HepG2 (cell line): ENCODE data around the gene CATSPERD. TPM values are rescaled to one million over a fixed set of nuclear protein-coding genes. Genes with fewer than 3 reads are reported as not detected.

ENCODE experiments used
- ADNP ChIP-seq: sonication (generic); formaldehyde crosslinking; IDR thresholded peaks from 2 replicates; pipeline ENCODE4 v1.4.0; 2020; ENCODE audit warnings: missing genetic modification reagents
- ARHGAP35 ChIP-seq: sonication (generic); formaldehyde crosslinking; IDR thresholded peaks from 2 replicates; pipeline ENCODE4 v1.9.0; 2022; ENCODE audit warnings: mild to moderate bottlenecking, inconsistent platforms, moderate library complexity, missing genetic modification reagents, borderline replicate concordance
- CENPX ChIP-seq: sonication (generic); formaldehyde crosslinking; IDR thresholded peaks from 2 replicates; pipeline ENCODE4 v1.9.0; 2021; ENCODE audit warnings: mild to moderate bottlenecking, missing genetic modification reagents, moderate library complexity
- ESRRA ChIP-seq: sonication (generic); formaldehyde crosslinking; IDR thresholded peaks from 2 replicates; pipeline ENCODE4 v1.5.1; 2020; ENCODE audit warnings: mild to moderate bottlenecking, low read depth, missing genetic modification reagents
- GLI4 ChIP-seq: sonication (generic); formaldehyde crosslinking; IDR thresholded peaks from 2 replicates; pipeline ENCODE4 v1.5.1; 2020; ENCODE audit warnings: missing genetic modification reagents, mild to moderate bottlenecking, moderate library complexity, borderline replicate concordance
- HNF1B ChIP-seq: sonication (generic); formaldehyde crosslinking; IDR thresholded peaks from 2 replicates; pipeline ENCODE4 v1.5.1; 2020; ENCODE audit warnings: mild to moderate bottlenecking, moderate library complexity, missing genetic modification reagents
- ISX ChIP-seq: sonication (generic); formaldehyde crosslinking; conservative IDR thresholded peaks from 2 replicates; pipeline ENCODE4 v1.5.0; 2020; ENCODE audit warnings: missing genetic modification reagents
- MAFF ChIP-seq: IDR thresholded peaks from 2 replicates; pipeline ENCODE4 v1.6.1; 2011; ENCODE audit warnings: low read depth, low read length, improper control_type of control experiment
- MIER2 ChIP-seq: IDR thresholded peaks from 2 replicates; pipeline ENCODE4 v1.6.1; 2016; ENCODE audit warnings: missing biosample characterization, missing genetic modification reagents
- MYC ChIP-seq: sonication (generic); formaldehyde crosslinking; IDR thresholded peaks from 2 replicates; pipeline ENCODE4 v1.9.0; 2021; ENCODE audit warnings: missing genetic modification reagents, borderline replicate concordance
- RBFOX2 ChIP-seq: fragments of 200-400 bp; formaldehyde crosslinking; IDR thresholded peaks from 2 replicates; pipeline ENCODE4 v1.6.1; 2017; ENCODE audit warnings: low read depth, mild to moderate bottlenecking, low read length
- RBM39 ChIP-seq: fragments of 200-400 bp; formaldehyde crosslinking; IDR thresholded peaks from one replicate; pipeline ENCODE4 v1.6.1; 2018; ENCODE audit warnings: antibody characterized with exemption, mild to moderate bottlenecking, low read depth, low read length; ENCODE audit not compliant: poor library complexity, severe bottlenecking
- RFXAP ChIP-seq: sonication (generic); formaldehyde crosslinking; IDR thresholded peaks from 2 replicates; pipeline ENCODE4 v1.4.0; 2020; ENCODE audit warnings: missing genetic modification reagents, borderline replicate concordance
- SATB2 ChIP-seq: sonication (generic); formaldehyde crosslinking; IDR thresholded peaks from 2 replicates; pipeline ENCODE4 v1.5.0; 2020; ENCODE audit warnings: missing genetic modification reagents
- SMAD9 ChIP-seq: sonication (generic); formaldehyde crosslinking; IDR thresholded peaks from 2 replicates; pipeline ENCODE4 v1.5.1; 2020; ENCODE audit warnings: mild to moderate bottlenecking, missing genetic modification reagents
- SP1 ChIP-seq, 2 experiments: fragments of 450-650 bp in 1 of 2; sonication (generic) in 1 of 2; formaldehyde crosslinking in 1 of 2; IDR thresholded peaks; 2 replicates each; pipeline versions ENCODE4 v1.4.0 to v1.6.1; 2016 to 2020; ENCODE audit warnings: missing genetic modification reagents in 1 of 2
- XRCC5 ChIP-seq: fragments of 200-400 bp; formaldehyde crosslinking; optimal IDR thresholded peaks from 2 replicates; pipeline ENCODE3; 2017; ENCODE audit warnings: mild to moderate bottlenecking, low read length
- ZBTB10 ChIP-seq: sonication (generic); formaldehyde crosslinking; IDR thresholded peaks from 2 replicates; pipeline ENCODE4 v1.4.0; 2020; ENCODE audit warnings: missing genetic modification reagents, borderline replicate concordance
- ZNF354B ChIP-seq: sonication (generic); formaldehyde crosslinking; IDR thresholded peaks from 2 replicates; pipeline ENCODE4 v1.8.0; 2022; ENCODE audit warnings: mild to moderate bottlenecking, missing genetic modification reagents
- ZNF484 ChIP-seq: sonication (generic); formaldehyde crosslinking; IDR thresholded peaks from 2 replicates; pipeline ENCODE4 v1.5.1; 2020; ENCODE audit warnings: mild to moderate bottlenecking, low read depth, missing genetic modification reagents, borderline replicate concordance
- ZNF530 ChIP-seq: sonication (generic); formaldehyde crosslinking; IDR thresholded peaks from 2 replicates; pipeline ENCODE4 v1.5.0; 2020; ENCODE audit warnings: low read depth, mild to moderate bottlenecking, missing genetic modification reagents
- ZNF556 ChIP-seq: sonication (generic); formaldehyde crosslinking; IDR thresholded peaks from 2 replicates; pipeline ENCODE4 v1.4.0; 2020; ENCODE audit warnings: mild to moderate bottlenecking, missing genetic modification reagents, borderline replicate concordance
- ZSCAN25 ChIP-seq: sonication (generic); formaldehyde crosslinking; IDR thresholded peaks from 2 replicates; pipeline ENCODE4 v1.8.0; 2022; ENCODE audit warnings: mild to moderate bottlenecking, missing genetic modification reagents
- polyA plus RNA-seq, 8 experiments: library from polyadenylated mRNA; depleted of rRNA in 3 of 8; stranded (reverse) in 7 of 8; unstranded in 1 of 8; fragments of >200 nt; fragmentation: Illumina TruSeq in 4 of 8; extraction: Trizol in 4 of 8; gene quantifications; 2 replicates each; pipeline versions ENCODE4 v1.2.1 to v1.2.3, GENCODE V29; 2011 to 2016; ENCODE audit warnings: low read depth in 4 of 8, missing spikeins in 1 of 8, mixed read lengths in 1 of 8; ENCODE audit not compliant: insufficient read depth in 1 of 8
- total RNA-seq, 5 experiments: library from RNA; depleted of rRNA; stranded (reverse); fragments of >200 nt; fragmentation: Illumina TruSeq; extraction: Trizol; gene quantifications; 2 replicates each; pipeline ENCODE4 v1.2.3, GENCODE V29; 2016; ENCODE audit warnings: low read depth in 1 of 5
- TF ChIP-seq, protein P1 (sequence below): IDR thresholded peaks from 2 replicates; pipeline ENCODE4 v1.6.1; 2016; ENCODE audit warnings: low read depth, control low read depth

CATSPERD gene
- total and polyA plus RNA-seq, 2 of the 13 experiments (the other 11 are each of a cell fraction or from before 2014, with no cell fraction given), result 0.04 TPM; not detected in 1

- TF ChIP-seq SP1 (IDR thresholded peaks at IDR 0.05) (no peak), SP1 (CRISPR knock-in tag; IDR thresholded peaks at IDR 0.05) (peak; percentile 26), MIER2 (CRISPR knock-in tag) (no peak), ADNP (no peak), RFXAP (peak; percentile 84), ARHGAP35 (CRISPR knock-in tag) (peak; percentile 66; the same call in 1 of the 2 replicates), RBM39 (peak; percentile 98), ISX (0 out of 2 replicates have a peak, but pooled peaks have one; percentile 32), ZNF530 (CRISPR knock-in tag) (no peak), SMAD9 (CRISPR knock-in tag) (no peak), ESRRA (CRISPR knock-in tag) (no peak), ZNF556 (peak; percentile 76; the same call in 1 of the 2 replicates), HNF1B (CRISPR knock-in tag) (peak; percentile 79; the same call in 1 of the 2 replicates), MYC (peak; percentile 98), RBFOX2 (peak; percentile 100), ZSCAN25 (CRISPR knock-in tag) (no peak), SATB2 (CRISPR knock-in tag) (peak; percentile 57; the same call in 1 of the 2 replicates), ZNF354B (CRISPR knock-in tag) (no peak), GLI4 (CRISPR knock-in tag) (peak; percentile 79; the same call in 1 of the 2 replicates), MAFF (no peak), CENPX (no peak), XRCC5 (peak; percentile 95), ZBTB10 (CRISPR knock-in tag) (peak; percentile 62; the same call in 1 of the 2 replicates), ZNF484 (CRISPR knock-in tag) (no peak)
- TF ChIP-seq, protein P1, sequence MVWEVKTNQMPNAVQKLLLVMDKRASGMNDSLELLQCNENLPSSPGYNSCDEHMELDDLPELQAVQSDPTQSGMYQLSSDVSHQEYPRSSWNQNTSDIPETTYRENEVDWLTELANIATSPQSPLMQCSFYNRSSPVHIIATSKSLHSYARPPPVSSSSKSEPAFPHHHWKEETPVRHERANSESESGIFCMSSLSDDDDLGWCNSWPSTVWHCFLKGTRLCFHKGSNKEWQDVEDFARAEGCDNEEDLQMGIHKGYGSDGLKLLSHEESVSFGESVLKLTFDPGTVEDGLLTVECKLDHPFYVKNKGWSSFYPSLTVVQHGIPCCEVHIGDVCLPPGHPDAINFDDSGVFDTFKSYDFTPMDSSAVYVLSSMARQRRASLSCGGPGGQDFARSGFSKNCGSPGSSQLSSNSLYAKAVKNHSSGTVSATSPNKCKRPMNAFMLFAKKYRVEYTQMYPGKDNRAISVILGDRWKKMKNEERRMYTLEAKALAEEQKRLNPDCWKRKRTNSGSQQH (CRISPR knock-in tag), result peak; percentile 77; the same call in 1 of the 2 replicates
Measured at GRCh38 chr19:5690125-5690954, 30.1 kb upstream of the CATSPERD start, which contains the start of gene RPL36 (continued).
